Thyroid gland (tissue), 4 donors: ENCODE results near the gene LDLRAD4. TPM values are rescaled to one million over a fixed set of nuclear protein-coding genes. Genes with fewer than 3 reads are reported as not detected.
A peak's percentile ranks its signal among the peaks of the same experiment; 100 is the strongest.

Source experiments
- DNase-seq, 2 donors: peaks; one replicate each; pipeline ENCODE4 v3.0.0-alpha.2; 2019
- H3K27ac ChIP-seq, 3 donors: fragments of 200-600 bp; sonication (generic); 1 replicate in 2 of 3; 2 replicates in 1 of 3; pipeline ENCODE4 v1.5.1; 2016 to 2019; ENCODE audit warnings: mild to moderate bottlenecking in 1 of 3, moderate library complexity in 1 of 3
- H3K27me3 ChIP-seq: fragments of 200-600 bp; sonication (generic); one replicate; pipeline ENCODE4 v1.5.1; 2019
- H3K36me3 ChIP-seq, 2 donors: fragments of 200-600 bp; sonication (generic); one replicate each; pipeline ENCODE4 v1.5.1; 2016 to 2019
- H3K4me1 ChIP-seq, 2 donors: fragments of 200-600 bp; sonication (generic); one replicate each; pipeline ENCODE4 v1.5.1; 2017 to 2019
- H3K4me3 ChIP-seq, 3 donors: fragments of 200-600 bp; sonication (generic); replicated peaks in 1 of 3; 1 replicate in 2 of 3; 2 replicates in 1 of 3; pipeline ENCODE4 v1.5.1; 2016; ENCODE audit warnings: mild to moderate bottlenecking in 1 of 3
- H3K9me3 ChIP-seq: fragments of 200-600 bp; sonication (generic); one replicate; pipeline ENCODE4 v1.5.1; 2017
- CTCF ChIP-seq, 6 experiments: fragments of 200-600 bp in 3 of 6; fragments of 450-650 bp in 3 of 6; sonication (generic) in 3 of 6; IDR thresholded peaks; one replicate each; pipeline ENCODE4 v1.5.1; 2016 to 2019; ENCODE audit warnings: antibody characterized with exemption in 6 of 6, mild to moderate bottlenecking in 2 of 6, inconsistent platforms in 1 of 6, moderate library complexity in 1 of 6
- POLR2A ChIP-seq, 2 donors: fragments of 450-650 bp; IDR thresholded peaks; one replicate each; pipeline ENCODE4 v1.6.1; 2017; ENCODE audit warnings: antibody characterized with exemption in 2 of 2, mild to moderate bottlenecking in 2 of 2, moderate library complexity in 1 of 2
- WGBS, 2 donors: methylation state at CpG; one replicate each; pipeline ENCODE4 v1.1.5; 2017; 5-methylcytosine and 5-hydroxymethylcytosine counted together
- intact Hi-C: fragments of 100-400 bp; cut with DNase I; formaldehyde crosslinking; loops from one replicate; pipeline ENCODE4 v1.15.1; 2023
- total RNA-seq, 4 donors: library from RNA; depleted of rRNA; stranded (reverse); fragments of >200 nt; gene quantifications; one replicate each; pipeline ENCODE4 v1.2.3, GENCODE V29; 2016

Gene LDLRAD4
- total RNA-seq, 4 donors from 2014 or later = 23.7 to 35.7 (median 29.7) TPM

GRCh38 chr18:13390196-13390595 lies 171.6 kb downstream of the LDLRAD4 start:
- intact Hi-C loops = loop anchor here (5.0 kb wide), 1 partner anchor 173 kb away; the partner anchor contains the start of gene LDLRAD4
- TF ChIP-seq CTCF (IDR thresholded peaks at IDR 0.05) = no peak
- no peak for TF ChIP-seq POLR2A (IDR thresholded peaks at IDR 0.05)
- peaks cover 15 to 57% of the 10 kb centered on the region in 2 donors for H3K4me1 ChIP-seq
- no peak overlapping the region for H3K4me3 ChIP-seq
- H3K36me3 ChIP-seq = no peaks in the 10 kb centered on the region
- 95 to 96% methylated on average over 7 to 10 of the region's 12 CpGs for WGBS, 2 donors
- H3K27ac ChIP-seq = no peak overlapping the region
- no peaks in the 10 kb centered on the region for H3K27me3 ChIP-seq
- H3K9me3 ChIP-seq = no peaks in the 10 kb centered on the region
- DNase-seq = peak in 1 of 2 donors; percentile 34

- Histone ChIP-seq H3K27ac (no peak overlapping the region), H3K27me3 (no peaks in the 10 kb centered on the region), H3K36me3 (no peaks in the 10 kb centered on the region), H3K4me1 (peaks cover 15 to 58% of the 10 kb centered on the region in 2 donors), H3K4me3 (no peak overlapping the region), H3K9me3 (no peaks in the 10 kb centered on the region)
- no peak for DNase-seq
- WGBS, 2 donors = 95 to 99% methylated on average over 4 of the region's 4 CpGs
- intact Hi-C loops = loop anchor here (5.0 kb wide), 1 partner anchor 173 kb away; the partner anchor contains the start of gene LDLRAD4
- TF ChIP-seq POLR2A (IDR thresholded peaks at IDR 0.05) = no peak
- TF ChIP-seq CTCF (IDR thresholded peaks at IDR 0.05) = no peak
These were observed 172.2 kb downstream of the LDLRAD4 start for GRCh38 chr18:13390711-13391110.

GRCh38 chr18:13392029-13392750 lies 173.6 kb downstream of the LDLRAD4 start:
- no peak overlapping the region for H3K4me3 ChIP-seq
- no peaks in the 10 kb centered on the region for H3K36me3 ChIP-seq
- H3K9me3 ChIP-seq = no peaks in the 10 kb centered on the region
- intact Hi-C loops = loop anchor here (5.0 kb wide), 1 partner anchor 175 kb away; the partner anchor contains the start of gene LDLRAD4
- WGBS, 2 donors = 55 to 58% methylated on average over 12 of the region's 12 CpGs
- peaks cover 15 to 58% of the 10 kb centered on the region in 2 donors for H3K4me1 ChIP-seq
- no peak for TF ChIP-seq POLR2A (IDR thresholded peaks at IDR 0.05)
- TF ChIP-seq CTCF (IDR thresholded peaks at IDR 0.05) = no peak
- peak; percentile 91 to 92 for DNase-seq
- H3K27me3 ChIP-seq = no peaks in the 10 kb centered on the region
- H3K27ac ChIP-seq = peak overlapping the region in 2 of 3 donors; percentile 7 to 31

- no peaks in the 10 kb centered on the region for H3K36me3 ChIP-seq
- DNase-seq = no peak
- intact Hi-C loops = loop anchor here (5.0 kb wide), 1 partner anchor 176 kb away; the partner anchor contains the start of gene LDLRAD4
- no peak for TF ChIP-seq POLR2A (IDR thresholded peaks at IDR 0.05)
- no peak for TF ChIP-seq CTCF (IDR thresholded peaks at IDR 0.05)
- H3K27ac ChIP-seq = no peak overlapping the region
- WGBS, 2 donors = 87 to 94% methylated on average over 8 of the region's 8 CpGs
- peaks cover 13 to 54% of the 10 kb centered on the region in 2 donors for H3K4me1 ChIP-seq
- no peaks in the 10 kb centered on the region for H3K9me3 ChIP-seq
- H3K4me3 ChIP-seq = no peak overlapping the region
- no peaks in the 10 kb centered on the region for H3K27me3 ChIP-seq
These were observed 174.3 kb downstream of the LDLRAD4 start for GRCh38 chr18:13392899-13393298.

- no peak for DNase-seq
- intact Hi-C loops = loop anchor here (5.0 kb wide), 1 partner anchor 176 kb away; the partner anchor contains the start of gene LDLRAD4
These were observed 174.8 kb downstream of the LDLRAD4 start for GRCh38 chr18:13393338-13393737.

More at GRCh38 chr18:13393338-13393737, 174.8 kb downstream of the LDLRAD4 start:
- peaks cover 9 to 50% of the 10 kb centered on the region in 2 donors for H3K4me1 ChIP-seq
- H3K4me3 ChIP-seq = no peak overlapping the region
- TF ChIP-seq POLR2A (IDR thresholded peaks at IDR 0.05) (no peak), CTCF (IDR thresholded peaks at IDR 0.05) (no peak)
- WGBS, 2 donors = 91 to 92% methylated on average over 10 to 11 of the region's 11 CpGs
- no peaks in the 10 kb centered on the region for H3K9me3 ChIP-seq
- no peaks in the 10 kb centered on the region for H3K27me3 ChIP-seq
- no peak overlapping the region for H3K27ac ChIP-seq
- no peaks in the 10 kb centered on the region for H3K36me3 ChIP-seq
